IMR-90 (cell line): ENCODE data around the gene SCFD1. TPM values are rescaled to one million over a fixed set of nuclear protein-coding genes. Genes with fewer than 3 reads are reported as not detected.

ENCODE experiments used
- ATAC-seq: fragments of 200-7000 bp; cut with Tn5 transposase; 2 replicates; pipeline ENCODE4 v1.9.1; 2020; ENCODE audit warnings: low read depth, mild to moderate bottlenecking, moderate library complexity
- BruUV-seq: library from RNA; stranded (reverse); fragments of 400-500 nt; replicated peaks from 2 replicates; lab custom pipeline; 2021; lab: Mats Ljungman, UMichigan
- CTCF ChIA-PET: fragments of 300-600 bp; formaldehyde crosslinking; extraction: SDS; loops from one replicate; lab custom pipeline; 2021; ENCODE audit warnings: antibody characterized with exemption; lab: Yijun Ruan, JAX
- POLR2A ChIA-PET: fragments of 300-600 bp; sonication (Branson Sonifier 250); formaldehyde crosslinking; loops from one replicate; lab custom pipeline; 2022; ENCODE audit warnings: antibody characterized with exemption; ENCODE audit not compliant: unreplicated experiment; lab: Charles Lee
- DNase-seq: peaks from one replicate; pipeline ENCODE4 v3.0.0; 2013
- H2AFZ ChIP-seq: replicated peaks from 2 replicates; pipeline ENCODE3; 2013; ENCODE audit warnings: low read length, mild to moderate bottlenecking; ENCODE audit not compliant: poor library complexity
- H2AK5ac ChIP-seq: 2 replicates; pipeline ENCODE4 v1.6.1; 2013; ENCODE audit warnings: low read depth, low read length, inconsistent platforms
- H2AK9ac ChIP-seq: replicated peaks from 2 replicates; pipeline ENCODE3; 2013; ENCODE audit warnings: mild to moderate bottlenecking, low read depth, low read length, moderate library complexity; ENCODE audit not compliant: poor library complexity
- H2BK120ac ChIP-seq: 2 replicates; pipeline ENCODE4 v1.6.1; 2013; ENCODE audit warnings: low read depth, low read length, inconsistent platforms
- H2BK15ac ChIP-seq: 3 replicates; pipeline ENCODE4 v1.6.1; 2013; ENCODE audit warnings: low read depth, low read length, inconsistent platforms
- H2BK20ac ChIP-seq: 2 replicates; pipeline ENCODE4 v1.6.1; 2013; ENCODE audit warnings: low read depth, mild to moderate bottlenecking, inconsistent platforms, low read length, moderate library complexity
- H2BK5ac ChIP-seq: 2 replicates; pipeline ENCODE4 v1.6.1; 2013; ENCODE audit warnings: mild to moderate bottlenecking, low read depth, low read length, inconsistent platforms; ENCODE audit not compliant: poor library complexity, severe bottlenecking
- H3K14ac ChIP-seq: replicated peaks from 2 replicates; pipeline ENCODE4 v1.6.1; 2013; ENCODE audit warnings: low read depth, low read length, inconsistent platforms
- H3K18ac ChIP-seq: 2 replicates; pipeline ENCODE4 v1.6.1; 2013; ENCODE audit warnings: low read depth, low read length, control low read depth
- H3K23ac ChIP-seq: 2 replicates; pipeline ENCODE4 v1.6.1; 2013; ENCODE audit warnings: low read depth, low read length, inconsistent platforms
- H3K27ac ChIP-seq: 2 replicates; pipeline ENCODE4 v1.5.1; 2013; ENCODE audit warnings: mild to moderate bottlenecking, control low read depth, low read length; ENCODE audit not compliant: insufficient read depth
- H3K27me3 ChIP-seq: 2 replicates; pipeline ENCODE4 v1.6.1; 2013; ENCODE audit warnings: low read length; ENCODE audit not compliant: control insufficient read depth, insufficient read depth
- H3K36me3 ChIP-seq: 2 replicates; pipeline ENCODE4 v1.6.1; 2013; ENCODE audit warnings: low read length, mixed read lengths; ENCODE audit not compliant: control insufficient read depth, insufficient read depth
- H3K4ac ChIP-seq: 2 replicates; pipeline ENCODE4 v1.6.1; 2013; ENCODE audit warnings: low read depth, low read length, inconsistent platforms
- H3K4me1 ChIP-seq: 2 replicates; pipeline ENCODE4 v1.6.1; 2013; ENCODE audit warnings: low read length, mixed read lengths; ENCODE audit not compliant: control insufficient read depth, insufficient read depth
- H3K4me2 ChIP-seq: 2 replicates; pipeline ENCODE4 v1.6.1; 2013; ENCODE audit warnings: low read depth, mild to moderate bottlenecking, control low read depth, low read length, moderate library complexity
- H3K4me3 ChIP-seq: 2 replicates; pipeline ENCODE4 v1.5.1; 2013; ENCODE audit warnings: low read depth, mild to moderate bottlenecking, control low read depth, low read length, moderate library complexity; ENCODE audit not compliant: insufficient read depth
- H3K56ac ChIP-seq: 2 replicates; pipeline ENCODE4 v1.6.1; 2013; ENCODE audit warnings: low read length, inconsistent platforms; ENCODE audit not compliant: insufficient read depth; ENCODE audit errors: extremely low read depth
- H3K79me1 ChIP-seq, 2 experiments: 2 replicates each; pipeline ENCODE4 v1.6.1; 2013; ENCODE audit warnings: low read length in 2 of 2, inconsistent platforms in 1 of 2, low read depth in 1 of 2
- H3K9ac ChIP-seq: 2 replicates; pipeline ENCODE4 v1.6.1; 2013; ENCODE audit warnings: low read depth, low read length, control low read depth
- H3K9me1 ChIP-seq: 2 replicates; pipeline ENCODE4 v1.6.1; 2013; ENCODE audit warnings: low read length, inconsistent platforms; ENCODE audit not compliant: insufficient read depth
- H3K9me3 ChIP-seq: 2 replicates; pipeline ENCODE4 v1.6.1; 2013; ENCODE audit warnings: low read length; ENCODE audit not compliant: control insufficient read depth, insufficient read depth
- H4K20me1 ChIP-seq: 2 replicates; pipeline ENCODE4 v1.6.1; 2013; ENCODE audit warnings: low read length, inconsistent platforms; ENCODE audit not compliant: insufficient read depth
- H4K5ac ChIP-seq: 2 replicates; pipeline ENCODE4 v1.6.1; 2013; ENCODE audit warnings: mild to moderate bottlenecking, low read depth, low read length, control low read depth
- H4K8ac ChIP-seq, 2 experiments: 2 replicates each; pipeline ENCODE4 v1.6.1; 2013; ENCODE audit warnings: low read depth in 2 of 2, low read length in 2 of 2, control low read depth in 1 of 2, inconsistent platforms in 1 of 2
- H4K91ac ChIP-seq: 2 replicates; pipeline ENCODE4 v1.6.1; 2013; ENCODE audit warnings: low read depth, low read length, inconsistent platforms; ENCODE audit not compliant: insufficient read depth
- BHLHE40 ChIP-seq: fragments of 150-350 bp; IDR thresholded peaks from 2 replicates; pipeline ENCODE4 v1.6.1; 2016; ENCODE audit warnings: mild to moderate bottlenecking, low read depth, low read length
- CEBPB ChIP-seq: IDR thresholded peaks from 2 replicates; pipeline ENCODE4 v1.6.1; 2012; ENCODE audit warnings: low read depth, low read length, improper control_type of control experiment
- CHD1 ChIP-seq: IDR thresholded peaks from 2 replicates; pipeline ENCODE4 v1.6.1; 2012; ENCODE audit warnings: low read depth, low read length, improper control_type of control experiment
- FOS ChIP-seq: fragments of 150-350 bp; IDR thresholded peaks from 2 replicates; pipeline ENCODE4 v1.6.1; 2016; ENCODE audit warnings: low read depth, low read length
- MAFK ChIP-seq: IDR thresholded peaks from 2 replicates; pipeline ENCODE4 v1.6.1; 2012; ENCODE audit warnings: low read depth, low read length, improper control_type of control experiment
- MAZ ChIP-seq: IDR thresholded peaks from 2 replicates; pipeline ENCODE4 v1.6.1; 2012; ENCODE audit warnings: low read depth, mild to moderate bottlenecking, low read length, improper control_type of control experiment, moderate library complexity, borderline replicate concordance
- MXI1 ChIP-seq: IDR thresholded peaks from 2 replicates; pipeline ENCODE4 v1.6.1; 2012; ENCODE audit warnings: low read depth, mild to moderate bottlenecking, low read length, moderate library complexity, borderline replicate concordance
- NFE2L2 ChIP-seq: fragments of 150-350 bp; IDR thresholded peaks from 2 replicates; pipeline ENCODE4 v1.6.1; 2016; ENCODE audit warnings: low read depth, mild to moderate bottlenecking, low read length
- POLR2A ChIP-seq: IDR thresholded peaks from 2 replicates; pipeline ENCODE4 v1.6.1; 2012; ENCODE audit warnings: mild to moderate bottlenecking, low read depth, low read length
- RAD21 ChIP-seq: IDR thresholded peaks from 2 replicates; pipeline ENCODE4 v1.6.1; 2012; ENCODE audit warnings: low read length, improper control_type of control experiment
- RCOR1 ChIP-seq: IDR thresholded peaks from 2 replicates; pipeline ENCODE4 v1.6.1; 2012; ENCODE audit warnings: mild to moderate bottlenecking, low read length, improper control_type of control experiment; ENCODE audit not compliant: insufficient replicate concordance
- RFX5 ChIP-seq: IDR thresholded peaks from 2 replicates; pipeline ENCODE4 v1.8.0; 2012; ENCODE audit warnings: low read depth, mild to moderate bottlenecking, low read length, moderate library complexity
- SMC3 ChIP-seq: fragments of 150-350 bp; IDR thresholded peaks from 2 replicates; pipeline ENCODE4 v1.6.1; 2016; ENCODE audit warnings: low read depth, mild to moderate bottlenecking, antibody characterized with exemption, low read length, moderate library complexity
- WGBS, 2 experiments: methylation state at CpG; one replicate each; pipeline versions ENCODE4 v1.1.5 to v1.1.7; 2013; ENCODE audit warnings: missing lambda C conversion rate in 2 of 2; ENCODE audit not compliant: insufficient read length in 1 of 2; ENCODE audit errors: extremely low coverage in 2 of 2; 5-methylcytosine and 5-hydroxymethylcytosine counted together
- dilution Hi-C: fragments of 300-500 bp; cut with HindIII; formaldehyde crosslinking; loops from one replicate; pipeline ENCODE4 v1.14.3; 2018; ENCODE audit warnings: low sequenced_read_pairs; ENCODE audit not compliant: unreplicated experiment
- in situ Hi-C: fragments of 300-500 bp; cut with MboI; formaldehyde crosslinking; loops from 3 replicates; pipeline ENCODE4 v1.14.3; 2019; ENCODE audit warnings: low sequenced_read_pairs, inconsistent platforms, mixed read lengths
- intact Hi-C: fragments of 100-400 bp; cut with micrococcal nuclease; formaldehyde crosslinking; loops from 2 replicates; pipeline ENCODE4 v1.10.0; 2022
- polyA plus RNA-seq, 3 experiments: library from polyadenylated mRNA; depleted of rRNA; stranded (reverse); fragments of >200 nt; gene quantifications; 2 replicates each; pipeline ENCODE4 v1.2.3, GENCODE V29; 2012; ENCODE audit warnings: low replicate concordance in 1 of 3
- total RNA-seq: library from RNA; depleted of rRNA; stranded (reverse); fragments of >200 nt; gene quantifications from 2 replicates; pipeline ENCODE4 v1.2.3, GENCODE V29; 2012
- TF ChIP-seq, protein P1 (sequence below): fragments of 150-350 bp; IDR thresholded peaks from 2 replicates; pipeline ENCODE4 v1.6.1; 2016; ENCODE audit warnings: low read depth, mild to moderate bottlenecking, low read length, moderate library complexity, borderline replicate concordance
- TF ChIP-seq, protein P2 (sequence below): fragments of 150-350 bp; IDR thresholded peaks from 2 replicates; pipeline ENCODE4 v1.6.1; 2017; ENCODE audit warnings: mild to moderate bottlenecking, antibody characterized with exemption, low read length, low read depth
- TF ChIP-seq, protein P3 (sequence below): conservative IDR thresholded peaks from 2 replicates; pipeline ENCODE4 v1.5.1; 2012; ENCODE audit warnings: mild to moderate bottlenecking, low read depth, low read length, improper control_type of control experiment

SCFD1 gene
- total and polyA plus RNA-seq, 2 of the 4 experiments (the other 2 are of a cell fraction) = 51.4 to 74.0 TPM

DNA sequence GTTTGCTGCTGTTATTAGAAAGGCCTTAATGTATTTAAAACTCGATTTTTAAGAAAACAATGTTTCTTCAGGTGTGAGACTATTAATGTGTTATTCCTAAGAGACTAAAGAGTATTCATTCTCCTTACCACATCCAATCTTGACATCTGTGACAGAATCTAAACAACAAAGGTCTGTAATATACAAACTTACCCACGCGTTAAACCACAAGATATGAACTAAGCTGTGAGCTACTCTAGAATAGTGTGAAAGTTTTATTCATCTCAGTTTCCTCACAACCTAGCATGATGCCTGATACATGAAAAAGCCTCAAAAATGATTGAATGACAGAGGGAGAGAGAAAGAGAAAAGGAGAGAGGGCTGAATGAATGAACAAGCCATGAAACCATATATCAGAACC lies 135.0 kb downstream of the SCFD1 start:
- Histone ChIP-seq H4K8ac (no peak overlapping the region), H3K56ac (no peak overlapping the region), H3K4ac (no peak overlapping the region), H2AFZ (no peak overlapping the region), H4K20me1 (peaks cover 3% of the 10 kb centered on the region; the same call in 1 of the 2 replicates), H2BK15ac (no peak overlapping the region), H3K4me3 (no peak overlapping the region), H2AK5ac (no peak overlapping the region), H3K9ac (no peak overlapping the region), H3K14ac (no peak overlapping the region), H2BK20ac (no peak overlapping the region), H2AK9ac (no peak overlapping the region), H3K36me3 (no peaks in the 10 kb centered on the region), H3K4me2 (no peak overlapping the region), H4K5ac (no peak overlapping the region), H2BK120ac (no peak overlapping the region), H2BK5ac (no peak overlapping the region), H3K27me3 (peaks cover 20% of the 10 kb centered on the region), H3K18ac (no peak overlapping the region), H3K9me1 (no peaks in the 10 kb centered on the region; the same call in 1 of the 2 replicates), H3K79me1 (no peaks in the 10 kb centered on the region), H3K27ac (no peak overlapping the region), H4K91ac (no peak overlapping the region), H3K9me3 (no peaks in the 10 kb centered on the region), H3K4me1 (no peaks in the 10 kb centered on the region), H3K23ac (no peak overlapping the region)
- ChIA-PET CTCF (no interaction called here), POLR2A (no interaction called here)
- intact Hi-C loops (no loop called here), in situ Hi-C loops (no loop called here), dilution Hi-C loops (no loop called here)
- TF ChIP-seq SMC3 (no peak), POLR2A (no peak), CEBPB (no peak), MAZ (no peak), NFE2L2 (no peak), CHD1 (no peak), MAFK (no peak), RAD21 (no peak), RCOR1 (no peak), FOS (no peak), MXI1 (no peak), RFX5 (no peak), BHLHE40 (no peak)
- TF ChIP-seq, protein P1, sequence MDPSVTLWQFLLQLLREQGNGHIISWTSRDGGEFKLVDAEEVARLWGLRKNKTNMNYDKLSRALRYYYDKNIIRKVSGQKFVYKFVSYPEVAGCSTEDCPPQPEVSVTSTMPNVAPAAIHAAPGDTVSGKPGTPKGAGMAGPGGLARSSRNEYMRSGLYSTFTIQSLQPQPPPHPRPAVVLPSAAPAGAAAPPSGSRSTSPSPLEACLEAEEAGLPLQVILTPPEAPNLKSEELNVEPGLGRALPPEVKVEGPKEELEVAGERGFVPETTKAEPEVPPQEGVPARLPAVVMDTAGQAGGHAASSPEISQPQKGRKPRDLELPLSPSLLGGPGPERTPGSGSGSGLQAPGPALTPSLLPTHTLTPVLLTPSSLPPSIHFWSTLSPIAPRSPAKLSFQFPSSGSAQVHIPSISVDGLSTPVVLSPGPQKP = no peak
- TF ChIP-seq, protein P2, sequence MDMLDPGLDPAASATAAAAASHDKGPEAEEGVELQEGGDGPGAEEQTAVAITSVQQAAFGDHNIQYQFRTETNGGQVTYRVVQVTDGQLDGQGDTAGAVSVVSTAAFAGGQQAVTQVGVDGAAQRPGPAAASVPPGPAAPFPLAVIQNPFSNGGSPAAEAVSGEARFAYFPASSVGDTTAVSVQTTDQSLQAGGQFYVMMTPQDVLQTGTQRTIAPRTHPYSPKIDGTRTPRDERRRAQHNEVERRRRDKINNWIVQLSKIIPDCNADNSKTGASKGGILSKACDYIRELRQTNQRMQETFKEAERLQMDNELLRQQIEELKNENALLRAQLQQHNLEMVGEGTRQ = no peak
- TF ChIP-seq, protein P3, sequence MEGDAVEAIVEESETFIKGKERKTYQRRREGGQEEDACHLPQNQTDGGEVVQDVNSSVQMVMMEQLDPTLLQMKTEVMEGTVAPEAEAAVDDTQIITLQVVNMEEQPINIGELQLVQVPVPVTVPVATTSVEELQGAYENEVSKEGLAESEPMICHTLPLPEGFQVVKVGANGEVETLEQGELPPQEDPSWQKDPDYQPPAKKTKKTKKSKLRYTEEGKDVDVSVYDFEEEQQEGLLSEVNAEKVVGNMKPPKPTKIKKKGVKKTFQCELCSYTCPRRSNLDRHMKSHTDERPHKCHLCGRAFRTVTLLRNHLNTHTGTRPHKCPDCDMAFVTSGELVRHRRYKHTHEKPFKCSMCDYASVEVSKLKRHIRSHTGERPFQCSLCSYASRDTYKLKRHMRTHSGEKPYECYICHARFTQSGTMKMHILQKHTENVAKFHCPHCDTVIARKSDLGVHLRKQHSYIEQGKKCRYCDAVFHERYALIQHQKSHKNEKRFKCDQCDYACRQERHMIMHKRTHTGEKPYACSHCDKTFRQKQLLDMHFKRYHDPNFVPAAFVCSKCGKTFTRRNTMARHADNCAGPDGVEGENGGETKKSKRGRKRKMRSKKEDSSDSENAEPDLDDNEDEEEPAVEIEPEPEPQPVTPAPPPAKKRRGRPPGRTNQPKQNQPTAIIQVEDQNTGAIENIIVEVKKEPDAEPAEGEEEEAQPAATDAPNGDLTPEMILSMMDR = no peak
- no peak for ATAC-seq
- WGBS, 2 experiments = no CpG with 5 or more reads among the region's 3 CpGs
- no TSS peak for BruUV-seq
- no peak for DNase-seq
